Loucy (cell line): Measurements from ENCODE around the gene ZNF2.

Experiments
- H2AFZ ChIP-seq: fragments of 200-600 bp; sonication (generic); 2 replicates; pipeline ENCODE4 v1.6.0; 2016; ENCODE audit warnings: antibody characterized with exemption, mild to moderate bottlenecking, low read length, moderate library complexity
- H3F3A ChIP-seq: fragments of 200-600 bp; 2 replicates; pipeline ENCODE4 v1.6.0; 2016; ENCODE audit warnings: antibody characterized with exemption, low read depth, mild to moderate bottlenecking
- H3K27me3 ChIP-seq: fragments of 200-600 bp; sonication (generic); 2 replicates; pipeline ENCODE4 v1.6.1; 2014; ENCODE audit warnings: low read length, mild to moderate bottlenecking; ENCODE audit not compliant: insufficient read depth, poor library complexity, severe bottlenecking
- H3K36me3 ChIP-seq: fragments of 200-600 bp; sonication (generic); 2 replicates; pipeline ENCODE4 v1.6.1; 2016; ENCODE audit warnings: low read length; ENCODE audit not compliant: insufficient read depth
- H3K4me1 ChIP-seq: fragments of 200-600 bp; sonication (generic); 2 replicates; pipeline ENCODE4 v1.5.1; 2014; ENCODE audit warnings: low read length, mild to moderate bottlenecking; ENCODE audit not compliant: insufficient read depth, poor library complexity, severe bottlenecking
- H3K4me2 ChIP-seq: fragments of 200-600 bp; sonication (generic); 2 replicates; pipeline ENCODE4 v1.6.0; 2014; ENCODE audit warnings: antibody characterized with exemption, low read length, low read depth, mild to moderate bottlenecking; ENCODE audit not compliant: poor library complexity, severe bottlenecking
- H3K4me3 ChIP-seq: fragments of 200-600 bp; sonication (generic); 2 replicates; pipeline ENCODE4 v1.5.1; 2014; ENCODE audit warnings: low read length, mild to moderate bottlenecking, mixed read lengths; ENCODE audit not compliant: poor library complexity, severe bottlenecking
- H3K79me2 ChIP-seq: fragments of 200-600 bp; sonication (generic); 2 replicates; pipeline ENCODE4 v1.6.1; 2014; ENCODE audit warnings: low read length; ENCODE audit not compliant: insufficient read depth
- H3K9ac ChIP-seq: fragments of 200-600 bp; sonication (generic); 2 replicates; pipeline ENCODE4 v1.6.0; 2014; ENCODE audit warnings: mild to moderate bottlenecking, low read depth, low read length, moderate library complexity; ENCODE audit not compliant: poor library complexity, severe bottlenecking
- H3K9me2 ChIP-seq: fragments of 200-600 bp; sonication (generic); replicated peaks from 2 replicates; pipeline ENCODE4 v1.6.1; 2016; ENCODE audit warnings: low read depth, low read length, mixed read lengths
- H3K9me3 ChIP-seq: fragments of 200-600 bp; sonication (generic); 2 replicates; pipeline ENCODE4 v1.6.1; 2014; ENCODE audit warnings: mild to moderate bottlenecking, antibody characterized with exemption, low read length, low read depth; ENCODE audit not compliant: insufficient read depth
- H4K20me1 ChIP-seq: fragments of 200-600 bp; sonication (generic); 2 replicates; pipeline ENCODE4 v1.6.0; 2014; ENCODE audit warnings: antibody characterized with exemption, low read length, mild to moderate bottlenecking; ENCODE audit not compliant: insufficient read depth, poor library complexity, severe bottlenecking
- CTCF ChIP-seq: fragments of 200-600 bp; sonication (generic); conservative IDR thresholded peaks from 2 replicates; pipeline ENCODE4 v1.5.1; 2014; ENCODE audit warnings: mild to moderate bottlenecking, antibody characterized with exemption, low read length
- EZH2phosphoT487 ChIP-seq: fragments of 200-600 bp; IDR thresholded peaks from 2 replicates; pipeline ENCODE4 v1.6.1; 2018; ENCODE audit warnings: antibody characterized with exemption, mild to moderate bottlenecking, moderate library complexity, borderline replicate concordance

The ZNF2 gene

GRCh38 chr2:95181774-95182173, 16.2 kb downstream of the ZNF2 start:
- no peaks in the 10 kb centered on the region for H3K79me2 ChIP-seq
- no peaks in the 10 kb centered on the region for H3F3A ChIP-seq
- H2AFZ ChIP-seq, result no peak overlapping the region
- no peak overlapping the region for H3K9ac ChIP-seq
- TF ChIP-seq CTCF, result no peak
- H3K4me3 ChIP-seq, result no peak overlapping the region
- H4K20me1 ChIP-seq, result no peaks in the 10 kb centered on the region
- no peaks in the 10 kb centered on the region for H3K4me1 ChIP-seq
- no peaks in the 10 kb centered on the region for H3K27me3 ChIP-seq
- no peaks in the 10 kb centered on the region for H3K9me3 ChIP-seq
- peaks cover 20% of the 10 kb centered on the region; the same call in 1 of the 2 replicates for H3K36me3 ChIP-seq
- no peaks in the 10 kb centered on the region for H3K9me2 ChIP-seq
- H3K4me2 ChIP-seq, result no peak overlapping the region

- Histone ChIP-seq H2AFZ (no peak overlapping the region), H3K9me2 (no peaks in the 10 kb centered on the region), H3K27me3 (no peaks in the 10 kb centered on the region), H3K4me3 (no peak overlapping the region), H3K79me2 (no peaks in the 10 kb centered on the region), H3K4me2 (no peak overlapping the region), H3K9ac (no peak overlapping the region), H3K4me1 (no peaks in the 10 kb centered on the region), H3K9me3 (no peaks in the 10 kb centered on the region), H3K36me3 (peaks cover 20% of the 10 kb centered on the region; the same call in 1 of the 2 replicates), H4K20me1 (no peaks in the 10 kb centered on the region), H3F3A (no peaks in the 10 kb centered on the region)
- no peak for TF ChIP-seq CTCF
- TF ChIP-seq EZH2phosphoT487, result no peak
Measured at GRCh38 chr2:95185197-95185596, 19.6 kb downstream of the ZNF2 start.

GRCh38 chr2:95185973-95186372, 20.4 kb downstream of the ZNF2 start:
- TF ChIP-seq CTCF (no peak), EZH2phosphoT487 (no peak)
- Histone ChIP-seq H3K4me1 (no peaks in the 10 kb centered on the region), H3K9me2 (no peaks in the 10 kb centered on the region), H3K27me3 (no peaks in the 10 kb centered on the region), H3K79me2 (no peaks in the 10 kb centered on the region), H3K9me3 (no peaks in the 10 kb centered on the region), H4K20me1 (no peaks in the 10 kb centered on the region), H2AFZ (no peak overlapping the region), H3F3A (no peaks in the 10 kb centered on the region), H3K9ac (no peak overlapping the region), H3K4me2 (no peak overlapping the region), H3K36me3 (peaks cover 15% of the 10 kb centered on the region; the same call in 1 of the 2 replicates), H3K4me3 (no peak overlapping the region)
